Measurements from ENCODE around the gene GTF3A. TPM values are rescaled to one million over a fixed set of nuclear protein-coding genes. Genes with fewer than 3 reads are reported as not detected.

Gene GTF3A
- total and polyA plus RNA-seq, 2 of the 4 experiments (the other 2 are of a cell fraction) = 74.1 to 116 TPM

- ATAC-seq (ENCODE audit: low read depth) (no peak), DNase-seq (no peak)
- Histone ChIP-seq H2BK15ac (ENCODE audit: low read depth, low read length) (no peak overlapping the region), H4K91ac (ENCODE audit: insufficient read depth, low read depth, low read length) (no peak overlapping the region), H3K9ac (ENCODE audit: low read depth, low read length) (no peak overlapping the region), H2BK5ac (ENCODE audit: low read depth, low read length, poor library complexity, severe bottlenecking) (no peak overlapping the region), H3K14ac (replicated peaks; ENCODE audit: low read depth, low read length) (no peak overlapping the region), H3K9me3 (ENCODE audit: control insufficient read depth, insufficient read depth, low read length) (no peaks in the 10 kb centered on the region), H3K56ac (ENCODE audit: extremely low read depth, insufficient read depth, low read length) (no peak overlapping the region), H3K27ac (ENCODE audit: insufficient read depth, low read length) (no peak overlapping the region), H3K4me3 (ENCODE audit: insufficient read depth, low read depth, low read length) (no peak overlapping the region), H3K36me3 (ENCODE audit: control insufficient read depth, insufficient read depth, low read length) (peaks cover 16% of the 10 kb centered on the region), H2AFZ (replicated peaks; ENCODE audit: low read length, poor library complexity) (no peak overlapping the region), H3K4me2 (ENCODE audit: low read depth, low read length) (no peak overlapping the region), H2AK9ac (replicated peaks; ENCODE audit: low read depth, low read length, poor library complexity) (no peak overlapping the region), H2BK120ac (ENCODE audit: low read depth, low read length) (no peak overlapping the region), H3K79me1 (ENCODE audit: low read depth in 1 of 2, low read length in 2 of 2) (peaks cover 23 to 47% of the 10 kb centered on the region in 2 experiments), H4K20me1 (ENCODE audit: insufficient read depth, low read length) (no peaks in the 10 kb centered on the region), H2BK20ac (ENCODE audit: low read depth, low read length) (no peak overlapping the region), H3K18ac (ENCODE audit: low read depth, low read length) (no peak overlapping the region), H3K27me3 (ENCODE audit: control insufficient read depth, insufficient read depth, low read length) (no peaks in the 10 kb centered on the region; the same call in 1 of the 2 replicates), H4K8ac (ENCODE audit: low read depth in 2 of 2, low read length in 2 of 2) (no peak overlapping the region), H4K5ac (ENCODE audit: low read depth, low read length) (no peak overlapping the region), H3K23ac (ENCODE audit: low read depth, low read length) (no peak overlapping the region), H3K4ac (ENCODE audit: low read depth, low read length) (no peak overlapping the region), H3K9me1 (ENCODE audit: insufficient read depth, low read length) (peaks cover 23% of the 10 kb centered on the region), H2AK5ac (ENCODE audit: low read depth, low read length) (no peak overlapping the region), H3K4me1 (ENCODE audit: control insufficient read depth, insufficient read depth, low read length) (peaks cover 15% of the 10 kb centered on the region)
- no TSS peak for BruUV-seq (replicated peaks)
- CTCF ChIA-PET = interaction anchor here (1.9 kb wide), 1 partner anchor 66 kb away, joined by 6 read pairs; no protein-coding TSS in a partner anchor
- in situ Hi-C loops (cut with MboI; ENCODE audit: low sequenced_read_pairs) (no loop called here), intact Hi-C loops (cut with micrococcal nuclease) (loop anchor here (10.0 kb wide), 1 partner anchor 443 kb away; no protein-coding TSS in a partner anchor), dilution Hi-C loops (cut with HindIII; ENCODE audit: low sequenced_read_pairs, unreplicated experiment) (no loop called here)
- TF ChIP-seq CTCF (conservative IDR thresholded peaks at IDR 0.05; ENCODE audit: low read depth, low read length) (no peak), ELK1 (IDR thresholded peaks at IDR 0.05; ENCODE audit: borderline replicate concordance, low read depth, low read length) (no peak), SMC3 (IDR thresholded peaks at IDR 0.05; ENCODE audit: low read depth, low read length) (no peak), NFE2L2 (IDR thresholded peaks at IDR 0.05; ENCODE audit: low read depth, low read length) (no peak), MXI1 (IDR thresholded peaks at IDR 0.05; ENCODE audit: borderline replicate concordance, low read depth, low read length) (no peak), RAD21 (IDR thresholded peaks at IDR 0.05; ENCODE audit: low read length) (no peak), MAFK (IDR thresholded peaks at IDR 0.05; ENCODE audit: low read depth, low read length) (no peak), RCOR1 (IDR thresholded peaks at IDR 0.05; ENCODE audit: insufficient replicate concordance, low read length) (no peak)
- POLR2A ChIA-PET (ENCODE audit: unreplicated experiment) = no interaction called here
- 100% methylated on average over 2 of the region's 5 CpGs; no CpG with 5 or more reads in 1 of the 2 experiments for WGBS, 2 experiments (ENCODE audit: extremely low coverage in 2 of 2, insufficient read length in 1 of 2)
Measured at GRCh38 chr13:27428160-27428559, 3.7 kb downstream of the GTF3A start.

All from IMR-90 (cell line).